Kidney (tissue), 14 donors: ENCODE measurements around the gene PPAN. TPM values are rescaled to one million over a fixed set of nuclear protein-coding genes. Genes with fewer than 3 reads are reported as not detected.

Experiments
- DNase-seq, 5 donors: peaks; one replicate each; pipeline ENCODE4 v3.0.0-alpha.2; 2013 to 2020
- FAIRE-seq: peaks from 2 replicates; lab custom pipeline; 2012; peaks lifted over from hg19 to GRCh38; lab: Jason Lieb, UNC
- H3K27ac ChIP-seq, 2 donors: one replicate each; pipeline ENCODE4 v1.7.0; 2013; ENCODE audit warnings: low read depth in 2 of 2, low read length in 2 of 2, inconsistent platforms in 1 of 2
- H3K27me3 ChIP-seq: one replicate; pipeline ENCODE4 v1.7.1; 2013; ENCODE audit warnings: low read length, inconsistent platforms; ENCODE audit not compliant: control insufficient read depth, insufficient read depth
- H3K36me3 ChIP-seq, 3 donors: one replicate each; pipeline versions ENCODE4 v1.7.0 to v1.7.1; 2013; ENCODE audit warnings: low read length in 3 of 3, control low read depth in 1 of 3, inconsistent platforms in 1 of 3; ENCODE audit not compliant: insufficient read depth in 3 of 3, control insufficient read depth in 2 of 3
- H3K4me1 ChIP-seq, 3 donors: one replicate each; pipeline versions ENCODE4 v1.7.0 to v1.7.1; 2013; ENCODE audit warnings: low read length in 3 of 3, inconsistent platforms in 1 of 3, low read depth in 1 of 3; ENCODE audit not compliant: control insufficient read depth in 2 of 3, insufficient read depth in 2 of 3
- H3K4me3 ChIP-seq, 3 donors: one replicate each; pipeline versions ENCODE4 v1.7.0 to v1.8.1; 2013; ENCODE audit warnings: low read length in 3 of 3, control low read depth in 1 of 3, inconsistent platforms in 1 of 3
- H3K9ac ChIP-seq, 3 donors: one replicate each; pipeline versions ENCODE4 v1.7.0 to v1.7.1; 2013; ENCODE audit warnings: low read length in 3 of 3, control low read depth in 1 of 3, inconsistent platforms in 1 of 3
- H3K9me3 ChIP-seq, 3 donors: one replicate each; pipeline versions ENCODE4 v1.7.0 to v1.7.1; 2013; ENCODE audit warnings: low read length in 3 of 3, control low read depth in 1 of 3, inconsistent platforms in 1 of 3; ENCODE audit not compliant: control insufficient read depth in 2 of 3, insufficient read depth in 1 of 3
- CTCF ChIP-seq: IDR thresholded peaks from 3 replicates; pipeline ENCODE4 v1.5.1; 2012; ENCODE audit warnings: mild to moderate bottlenecking, moderate library complexity, borderline replicate concordance; ENCODE audit not compliant: insufficient read depth; ENCODE audit errors: extremely low read depth
- intact Hi-C: fragments of 100-400 bp; cut with DNase I; formaldehyde crosslinking; loops from one replicate; pipeline ENCODE4 v1.11.1; 2022
- polyA plus RNA-seq: library from polyadenylated mRNA; stranded (reverse); fragments of 350-450 nt; fragmentation: Illumina TruSeq; extraction: RNeasy Lipid Tissue Mini Kit (QIAGEN cat#74804); gene quantifications from one replicate; pipeline ENCODE4 v1.2.3, GENCODE V29; 2014; ENCODE audit warnings: low read depth, low replicate concordance; ENCODE audit not compliant: insufficient read depth
- total RNA-seq: library from RNA; stranded (reverse); fragmentation: NEBNext Ultra II Directional; extraction: Animal tissue kit (Norgen Biotek cat#: 25700); gene quantifications from one replicate; pipeline ENCODE4 v1.2.1, GENCODE V29; 2021
- donor health status: control.
- donor health status: control.
- donor health status: control.
- donor health status: control.
- donor health status: control.
- donor health status: DM: yes; HTN: yes; CAD: no.
- donor health status: Normal renal cell carcinoma (clear cell type).

Gene PPAN
- total and polyA plus RNA-seq, 2 donors from 2014 or later: 25.2 to 43.2 TPM

DNA sequence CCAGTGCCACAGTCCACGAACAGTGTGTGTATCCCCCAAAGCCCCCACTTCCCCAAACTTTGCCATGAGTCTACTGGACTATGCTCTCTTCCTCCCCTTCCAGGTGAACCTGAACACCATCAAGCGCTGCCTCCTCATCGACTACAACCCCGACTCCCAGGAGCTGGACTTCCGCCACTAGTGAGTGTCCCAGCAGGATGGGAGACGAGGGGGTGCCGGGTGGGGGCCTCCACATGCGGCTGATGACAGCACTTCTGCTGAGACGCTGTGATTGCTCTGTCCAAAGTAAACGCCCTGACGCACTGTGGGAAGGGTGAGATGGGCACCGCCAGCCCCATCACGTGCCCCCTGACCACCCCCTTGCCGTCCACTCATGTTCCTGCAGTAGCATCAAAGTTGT lies 3.4 kb downstream of the PPAN start:
- no peaks in the 10 kb centered on the region for H3K27me3 ChIP-seq
- no peak overlapping the region for H3K27ac ChIP-seq
- FAIRE-seq (no peak), DNase-seq (peak in 1 of 5 donors; percentile 39)
- peaks cover 2 to 24% (median 11%) of the 10 kb centered on the region in 3 donors for H3K36me3 ChIP-seq
- H3K9ac ChIP-seq: no peak overlapping the region
- H3K4me1 ChIP-seq: peaks cover 0 to 8% (median 0%) of the 10 kb centered on the region in 3 donors
- no peaks in the 10 kb centered on the region for H3K9me3 ChIP-seq
- intact Hi-C loops: no loop called here
- H3K4me3 ChIP-seq: no peak overlapping the region
- no peak for TF ChIP-seq CTCF

- Histone ChIP-seq H3K27ac (no peak overlapping the region), H3K36me3 (peaks cover 2 to 24% (median 11%) of the 10 kb centered on the region in 3 donors), H3K9ac (no peak overlapping the region), H3K4me3 (no peak overlapping the region), H3K4me1 (peaks cover 0 to 8% (median 0%) of the 10 kb centered on the region in 3 donors), H3K9me3 (no peaks in the 10 kb centered on the region), H3K27me3 (no peaks in the 10 kb centered on the region)
- DNase-seq (peak in 1 of 5 donors; percentile 40), FAIRE-seq (no peak)
- intact Hi-C loops: no loop called here
- TF ChIP-seq CTCF: no peak
Observed at GRCh38 chr19:10110076-10110971, 4.2 kb downstream of the PPAN start.

DNA sequence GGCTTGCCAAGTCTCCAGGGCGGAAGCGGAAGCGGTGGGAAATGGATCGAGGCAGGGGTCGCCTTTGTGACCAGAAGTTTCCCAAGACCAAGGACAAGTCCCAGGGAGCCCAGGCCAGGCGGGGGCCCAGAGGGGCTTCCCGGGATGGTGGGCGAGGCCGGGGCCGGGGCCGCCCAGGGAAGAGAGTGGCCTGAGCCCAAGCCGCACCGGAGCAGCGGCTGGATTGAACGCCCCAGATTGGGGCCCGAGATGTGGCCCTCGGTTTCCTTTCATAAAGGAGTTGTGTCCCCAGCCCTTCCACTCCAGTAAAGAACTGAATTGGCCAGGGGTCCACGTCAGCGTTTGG lies 4.8 kb downstream of the PPAN start:
- Histone ChIP-seq H3K9ac (no peak overlapping the region), H3K27me3 (no peaks in the 10 kb centered on the region), H3K4me3 (no peak overlapping the region), H3K36me3 (peaks cover 2 to 24% (median 13%) of the 10 kb centered on the region in 3 donors), H3K9me3 (no peaks in the 10 kb centered on the region), H3K4me1 (peaks cover 0 to 5% (median 0%) of the 10 kb centered on the region in 3 donors), H3K27ac (no peak overlapping the region)
- DNase-seq (no peak), FAIRE-seq (no peak)
- no peak for TF ChIP-seq CTCF
- intact Hi-C loops: no loop called here
